GM21737 (cell line): ENCODE data around the gene NME4.
"Not testable (repeated sequence)": the region's sequence is repeated elsewhere in the genome, so short reads cannot be mapped to it uniquely, and the experiment has no call there.

Experiments used
- ATAC-seq: cut with Tn5 transposase; IDR thresholded peaks from one replicate; pipeline ENCODE4 v1.9.1; 2021; ENCODE audit warnings: mild to moderate bottlenecking, moderate library complexity; ENCODE audit not compliant: unreplicated experiment

NME4 gene

DNA sequence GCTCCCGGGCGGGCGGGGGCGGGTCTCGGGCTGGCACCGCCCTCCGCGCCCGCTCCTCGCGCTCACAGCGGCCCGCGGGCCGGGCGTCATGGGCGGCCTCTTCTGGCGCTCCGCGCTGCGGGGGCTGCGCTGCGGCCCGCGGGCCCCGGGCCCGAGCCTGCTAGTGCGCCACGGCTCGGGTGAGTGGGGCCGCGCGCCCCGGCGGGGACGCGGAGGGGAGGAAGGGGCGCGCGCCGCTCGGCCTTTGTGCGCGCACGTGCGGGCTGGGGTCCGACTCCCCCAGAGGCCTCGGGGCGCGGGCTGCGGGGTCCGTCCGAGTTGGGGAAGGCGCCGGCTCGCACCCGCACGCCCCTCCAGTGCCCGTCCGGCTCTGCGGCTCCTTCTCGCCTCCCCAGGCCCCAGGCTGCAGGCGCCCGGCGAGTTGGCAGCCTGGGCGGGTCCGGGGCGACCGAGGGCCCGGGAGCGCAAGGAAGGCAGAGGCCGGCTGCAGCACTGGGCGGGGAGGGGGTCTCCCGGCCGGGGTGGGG is at the start of gene NME4:
Gene NME4 (plus strand): TSS at position 65 of the 527 bp plus-strand sequence. CDS start 24 bp downstream, at position 89.
- ATAC-seq = no peak

DNA sequence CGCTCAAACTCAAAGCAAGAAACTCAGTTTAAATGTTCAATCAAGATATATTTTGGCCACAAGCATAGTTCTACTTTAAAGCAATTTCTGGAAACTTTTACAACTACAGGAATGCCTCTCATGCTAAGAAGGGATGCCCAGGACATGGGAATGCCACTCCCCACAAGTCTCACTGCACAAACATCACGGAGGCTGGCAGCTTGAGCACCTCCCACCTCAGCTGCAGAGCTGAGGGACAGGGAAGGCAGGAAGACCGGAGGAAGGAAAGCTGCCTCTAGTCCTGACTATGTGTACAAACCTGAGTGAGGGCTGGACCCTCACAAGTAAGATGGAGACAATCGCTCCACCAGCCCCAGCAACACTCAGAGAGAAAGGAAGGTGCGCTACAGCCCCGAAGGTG is 49.8 kb upstream of the NME4 start:
- no peak for ATAC-seq

DNA sequence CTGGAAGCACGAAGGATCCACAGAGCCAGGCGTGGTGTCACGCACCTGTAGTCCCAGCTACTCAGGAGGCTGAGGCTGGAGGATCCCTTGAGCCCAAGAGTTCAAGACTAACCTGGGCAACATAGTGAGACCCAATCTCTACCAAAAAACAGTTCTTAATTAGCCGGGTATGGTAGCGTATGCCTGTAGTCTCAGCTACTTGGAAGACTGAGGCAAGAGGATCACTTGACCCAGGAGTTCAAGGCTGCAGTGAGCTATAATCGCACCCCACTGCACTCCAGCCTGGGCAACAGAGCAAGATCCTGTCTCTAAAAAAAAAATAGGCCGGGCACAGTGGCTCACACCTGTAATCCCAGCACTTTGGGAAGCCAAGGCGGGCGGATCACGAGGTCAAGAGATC is 48.5 kb upstream of the NME4 start:
- not testable (repeated sequence) for ATAC-seq

DNA sequence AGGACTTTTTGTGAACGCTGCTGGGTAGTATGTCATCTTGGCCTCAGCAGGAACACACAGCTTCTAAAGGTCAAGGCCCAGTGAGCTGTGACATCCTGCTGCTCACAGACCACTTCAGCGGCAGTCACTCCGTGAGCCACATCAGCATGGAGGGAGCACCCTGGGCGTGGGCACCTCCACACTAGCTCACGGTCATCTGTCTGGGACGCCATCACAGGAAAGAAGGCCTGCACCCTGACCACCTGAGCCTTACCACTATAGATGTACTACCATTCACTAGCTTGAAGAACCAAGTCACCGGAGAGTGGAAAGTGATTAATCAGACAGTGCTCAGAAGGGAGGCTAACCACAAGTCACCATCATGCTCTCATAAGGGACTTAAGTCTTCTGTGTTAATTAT is 47.8 kb upstream of the NME4 start:
- no peak for ATAC-seq

DNA sequence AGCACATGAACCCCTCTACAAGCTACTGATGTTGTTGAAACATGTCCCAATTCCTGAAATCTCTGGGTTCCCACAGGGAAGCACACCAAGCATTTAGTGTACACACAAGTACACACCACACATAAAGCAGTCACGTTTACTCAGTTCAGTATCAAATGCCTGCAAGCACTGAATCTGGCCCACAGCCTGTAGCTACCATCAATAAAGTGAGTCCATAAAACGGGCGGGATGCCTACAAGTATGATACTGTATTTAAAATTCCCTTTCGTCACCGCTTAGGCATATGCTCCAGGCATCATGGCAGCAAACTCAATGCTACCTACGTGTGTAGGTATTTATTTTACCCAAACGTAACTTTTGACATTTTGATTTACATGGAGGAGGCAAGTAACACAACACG is 46.8 kb upstream of the NME4 start:
- ATAC-seq = no peak

DNA sequence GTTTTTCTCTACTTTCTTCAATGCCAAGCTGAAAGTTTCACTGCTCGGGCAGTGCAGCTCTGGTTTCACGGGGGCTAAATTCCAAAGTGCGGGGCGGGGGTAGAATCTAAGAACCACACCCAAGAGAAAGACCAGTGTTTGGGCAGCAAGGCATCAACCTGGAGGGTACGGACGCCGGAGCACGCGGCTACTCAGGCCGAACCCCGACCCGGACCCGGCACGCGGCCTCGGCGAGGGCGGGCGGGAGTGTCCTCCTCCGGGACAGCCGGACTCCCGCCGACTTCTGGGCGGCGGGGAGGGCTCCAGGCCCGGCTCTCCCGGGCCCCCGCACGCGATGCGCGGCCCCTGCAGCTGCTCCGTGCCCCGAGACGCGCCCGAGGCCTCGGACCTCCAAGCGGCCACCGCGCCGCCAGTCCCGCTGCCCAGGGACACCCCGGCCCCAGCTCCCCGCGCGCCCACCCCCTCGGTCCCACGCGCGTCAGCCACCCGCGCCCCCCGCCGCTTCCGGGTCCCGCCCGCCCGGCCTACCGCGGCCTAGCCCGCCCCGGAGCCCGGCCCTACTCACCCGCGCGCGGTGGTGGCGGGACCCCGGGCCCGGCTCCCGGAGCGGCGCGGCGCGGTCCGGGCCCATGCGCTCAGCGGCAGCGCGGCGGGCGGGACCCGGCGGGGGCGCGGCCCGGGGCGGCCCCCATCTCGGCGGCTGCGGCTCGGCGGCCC is 45.0 kb upstream of the NME4 start:
- peak; percentile 18 for ATAC-seq

DNA sequence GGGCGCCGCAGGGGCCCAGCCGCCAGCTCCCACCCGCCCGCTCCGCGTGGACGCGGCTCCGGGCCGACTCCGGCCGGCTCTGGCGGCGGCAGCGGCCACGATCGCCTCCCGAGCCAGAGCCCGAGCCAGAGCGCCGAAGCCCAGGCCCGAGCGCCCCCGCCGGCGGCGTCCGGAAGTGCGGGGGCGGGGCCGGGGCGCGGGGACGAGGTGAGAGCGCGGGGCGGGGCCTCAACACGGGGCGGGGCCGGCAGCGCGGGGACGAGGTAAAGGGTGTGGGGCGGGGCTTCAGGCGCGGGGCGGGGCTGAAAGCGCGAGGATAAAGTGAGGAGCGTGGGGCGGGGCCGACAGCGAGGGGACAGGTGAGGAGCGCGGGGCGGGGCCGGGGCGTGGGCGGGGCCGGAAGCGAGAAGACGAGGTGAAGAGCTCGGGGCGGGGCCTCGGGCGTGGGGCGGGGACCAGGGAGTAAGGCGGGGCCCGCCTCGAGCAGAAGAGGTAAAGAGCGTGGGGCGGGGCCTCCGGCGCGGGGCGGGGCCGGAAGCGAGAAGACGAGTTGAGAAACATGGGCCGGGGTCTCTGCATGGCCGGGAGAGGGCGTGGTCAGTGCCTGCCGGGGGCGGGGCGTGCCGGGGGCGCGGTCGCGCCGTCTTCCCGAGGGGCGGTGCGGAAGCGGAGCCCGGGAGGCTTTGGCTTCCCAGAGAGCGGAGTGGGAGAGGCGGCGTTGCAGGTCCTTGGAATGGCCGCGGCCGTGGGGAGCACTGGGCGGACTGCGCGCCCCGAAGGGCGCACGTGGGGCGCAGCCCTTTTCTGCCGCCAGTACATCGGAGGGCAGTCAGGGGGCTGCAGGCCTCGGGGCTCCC is 44.2 kb upstream of the NME4 start, which contains the start of gene AXIN1:
Gene AXIN1 (minus strand): TSS at position 177 of the 857 bp plus-strand sequence. CDS start 5,698 bp downstream, outside the sequence.
- peak; percentile 55 for ATAC-seq

DNA sequence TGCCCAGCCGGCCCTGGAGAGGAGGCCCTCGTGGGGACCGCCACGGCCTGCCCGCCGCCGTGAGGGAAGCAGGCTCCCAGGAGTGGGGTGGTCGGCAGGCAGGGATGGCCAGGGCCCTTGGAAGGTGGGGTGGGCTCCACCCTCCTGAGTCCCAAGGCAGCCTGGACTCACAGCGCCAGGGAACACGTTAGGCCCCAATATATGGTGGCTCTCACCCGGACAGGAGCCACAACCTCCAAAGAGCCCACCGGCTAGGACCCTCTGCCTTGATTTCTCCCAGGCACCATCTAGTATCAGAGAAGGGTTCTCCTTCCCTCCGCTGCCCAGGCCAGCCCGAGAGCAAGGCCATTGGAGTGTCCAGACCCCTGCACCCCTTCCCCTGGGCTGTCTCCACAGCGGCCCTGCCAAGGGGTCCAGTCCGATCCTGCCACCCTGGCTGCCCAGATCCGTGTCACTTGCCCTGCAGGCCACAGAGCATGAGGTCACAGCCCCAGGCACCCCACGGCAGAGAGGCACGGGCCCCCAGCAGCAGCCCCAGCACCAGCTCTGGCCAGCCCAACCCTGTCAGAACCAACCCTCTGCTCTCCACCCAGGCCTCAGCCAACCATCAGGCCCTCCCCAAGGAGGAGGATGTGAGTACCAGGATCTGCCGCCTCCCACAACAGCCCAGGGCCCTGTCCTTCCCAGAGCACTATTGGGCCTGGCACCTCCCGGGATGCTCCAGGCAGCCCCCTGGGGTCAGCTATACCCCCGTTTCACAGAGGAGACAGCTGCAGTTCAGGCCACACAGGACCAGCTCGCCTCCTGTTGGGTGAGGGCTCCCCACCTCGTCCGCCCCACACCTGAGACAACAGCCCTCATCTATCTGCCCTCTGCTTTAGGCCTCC is 43.4 kb upstream of the NME4 start:
- no peak for ATAC-seq

DNA sequence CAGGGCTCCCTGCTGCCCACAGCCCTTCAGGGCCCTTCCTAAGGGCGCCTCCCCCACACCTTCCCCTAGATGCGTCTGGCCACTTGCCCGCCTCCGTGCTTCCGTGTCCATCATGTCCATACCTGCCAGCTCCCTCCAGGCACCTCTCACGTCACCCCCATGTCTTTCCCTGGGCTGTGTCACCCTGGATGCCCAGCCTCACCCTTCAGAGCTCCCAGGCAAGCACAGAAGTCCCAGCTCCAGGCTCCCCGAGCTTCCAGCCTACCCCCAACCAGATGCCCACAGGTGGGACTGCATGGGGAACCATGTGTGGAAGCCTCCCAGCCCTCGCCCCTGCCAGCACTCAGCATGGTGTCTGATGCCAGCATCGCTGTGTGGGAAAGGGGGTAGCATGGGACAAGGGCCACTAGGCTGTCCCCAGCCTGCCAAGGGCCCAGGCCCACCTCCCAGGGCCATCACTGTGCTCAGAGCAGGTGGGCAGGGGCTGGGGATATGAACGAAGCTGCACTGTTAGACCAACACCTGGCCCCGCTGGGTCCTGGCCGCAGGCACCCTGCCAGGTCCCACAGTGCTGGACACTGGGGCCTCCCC is 42.6 kb upstream of the NME4 start:
- ATAC-seq = no peak

DNA sequence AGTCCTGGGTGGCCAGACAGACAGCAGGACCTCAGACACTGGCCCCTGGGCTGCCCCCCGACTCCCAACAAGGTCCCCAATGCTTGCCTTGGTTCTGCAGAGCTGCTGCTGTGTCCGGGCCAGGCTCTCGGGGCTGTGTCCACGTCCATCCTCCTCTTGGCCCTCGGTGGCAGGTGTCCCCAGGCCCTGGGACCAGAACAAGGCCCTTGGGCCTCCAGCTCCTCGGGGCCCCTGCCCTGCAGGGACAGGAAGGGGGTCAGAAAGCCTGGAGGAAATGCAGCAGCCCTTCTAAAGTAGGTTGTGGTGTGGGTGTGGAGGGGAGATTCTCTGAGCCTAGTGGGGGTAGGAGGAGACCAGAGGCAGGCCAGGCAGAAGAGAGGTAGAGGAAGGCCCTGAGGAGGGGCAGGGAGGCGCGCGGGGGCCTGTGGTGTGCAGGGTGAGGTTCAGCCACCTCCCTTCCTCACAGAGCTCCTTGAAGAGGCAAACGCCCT is 42.0 kb upstream of the NME4 start:
- no peak for ATAC-seq

DNA sequence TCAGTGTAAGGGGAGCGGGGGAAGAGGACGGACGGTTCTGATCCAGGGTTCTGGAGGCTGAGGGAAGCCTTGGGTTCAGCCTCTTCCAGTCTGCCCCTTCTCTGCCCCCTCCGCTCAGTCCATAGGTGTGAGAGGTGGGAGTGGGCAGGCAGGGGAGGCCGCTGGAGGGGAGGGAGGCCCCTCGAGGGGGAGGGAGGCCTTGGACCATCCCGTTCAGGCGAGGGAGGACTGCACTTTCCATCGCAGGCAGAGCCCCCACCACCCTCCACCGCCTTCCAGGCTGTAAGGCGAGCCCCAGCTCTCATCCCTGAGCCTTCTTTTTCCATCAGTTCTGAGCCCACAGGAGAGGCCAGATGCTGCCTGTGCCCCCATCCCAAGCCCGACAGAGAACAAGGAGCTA is 40.3 kb upstream of the NME4 start:
- no peak for ATAC-seq

DNA sequence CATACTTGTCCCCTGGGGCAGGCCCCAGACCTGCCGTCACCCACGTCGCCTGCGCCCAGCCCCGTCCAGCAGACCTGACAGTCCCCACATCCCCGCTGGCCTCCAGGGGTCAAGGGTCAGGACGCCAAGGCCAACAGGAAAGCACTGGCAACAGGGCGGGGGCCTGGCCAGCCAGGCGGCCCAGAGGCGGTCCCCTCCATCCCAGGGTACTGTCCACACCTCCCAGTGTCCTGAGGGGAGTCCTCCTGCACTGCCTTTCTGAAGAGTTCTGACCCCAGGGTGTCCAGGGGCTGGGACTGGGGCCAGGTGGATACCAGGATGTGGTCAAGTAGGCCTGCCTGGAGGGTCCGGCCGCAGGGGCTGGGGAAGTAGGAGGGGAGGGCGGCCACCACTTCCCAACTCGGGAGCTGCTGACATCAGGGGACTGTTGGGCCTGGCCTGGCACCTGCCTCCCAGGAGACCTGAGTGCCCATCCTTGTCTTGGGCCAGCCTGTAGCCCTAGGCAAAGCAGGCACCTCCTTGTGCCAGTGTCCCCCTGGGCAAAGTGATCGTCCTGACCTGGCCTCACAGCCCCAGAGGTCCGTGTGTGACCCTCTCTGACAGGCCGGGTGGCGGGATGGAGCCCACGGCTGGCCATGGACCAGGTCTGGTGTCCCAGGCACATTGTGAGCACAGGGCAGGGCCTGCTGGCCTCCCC is 37.8 kb upstream of the NME4 start:
- ATAC-seq = no peak

DNA sequence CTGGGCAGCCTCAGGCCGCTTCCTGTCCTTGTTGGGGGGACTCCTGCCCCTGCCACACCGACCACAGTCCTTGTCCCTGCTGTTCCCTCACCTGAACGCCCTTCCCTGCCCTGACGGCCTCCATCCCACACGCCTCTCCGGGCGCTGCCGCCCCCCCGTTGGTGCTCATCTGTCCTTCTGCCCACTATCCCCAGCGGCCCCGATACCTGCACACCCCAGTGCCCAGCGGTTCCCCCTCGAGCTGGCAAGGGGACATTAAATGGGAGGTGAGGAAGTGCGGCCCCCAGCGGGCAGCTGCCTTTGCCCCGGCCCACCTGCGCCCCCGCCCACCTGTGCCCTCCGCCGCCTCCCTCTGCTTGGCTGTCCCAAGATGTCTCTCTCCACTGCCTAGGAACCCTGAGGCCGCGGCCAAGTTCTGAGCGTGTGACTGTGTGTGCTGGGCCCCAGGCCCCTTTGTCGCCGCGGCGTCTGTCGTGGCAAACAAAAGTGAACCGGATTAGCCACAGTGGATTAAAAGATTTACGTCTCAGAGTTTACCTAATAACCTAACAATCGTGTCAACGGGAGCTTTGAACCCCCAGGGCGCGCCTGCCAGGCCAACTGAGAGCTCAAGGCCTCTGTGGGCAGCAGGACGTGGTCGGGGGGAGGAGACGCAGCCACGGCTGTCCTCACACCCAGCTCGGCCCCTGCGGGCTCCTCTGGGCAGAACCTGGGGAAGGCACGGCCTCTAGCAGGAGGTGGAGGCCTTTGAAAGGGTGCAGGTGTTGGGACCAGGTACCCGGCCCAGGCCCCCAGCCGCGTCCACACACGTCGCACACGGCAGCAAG is 36.9 kb upstream of the NME4 start:
- no peak for ATAC-seq

DNA sequence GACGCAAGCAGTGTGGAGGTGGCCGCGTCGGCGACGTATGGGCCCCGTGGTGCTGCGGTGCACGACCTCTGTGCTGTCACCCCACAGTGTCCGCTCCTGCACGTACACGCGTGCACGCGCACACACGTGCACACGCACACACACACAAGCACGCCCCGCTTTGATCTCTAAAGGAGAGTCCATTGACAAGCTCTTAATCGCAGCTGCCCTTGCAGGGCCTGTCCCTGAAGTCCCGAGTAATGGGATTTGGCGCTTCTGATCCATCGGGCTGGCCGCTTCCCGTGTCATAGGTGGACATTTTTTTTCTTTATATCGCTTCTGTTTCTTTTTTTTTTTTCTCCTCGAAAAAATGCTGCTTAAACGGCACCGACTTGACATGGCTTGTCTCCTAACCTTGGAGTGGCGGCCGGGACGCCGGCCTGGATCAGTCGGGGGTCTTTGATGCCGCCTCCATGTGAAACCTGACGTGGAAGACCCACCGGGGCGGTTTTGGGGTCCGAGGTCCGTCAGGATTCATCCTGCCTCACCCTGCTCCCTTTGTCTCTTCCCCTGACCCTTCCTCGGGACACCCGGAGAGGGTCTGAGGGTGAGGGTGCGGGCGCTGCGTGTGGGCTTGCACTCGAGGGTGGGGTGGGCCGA is 36.2 kb upstream of the NME4 start:
- no peak for ATAC-seq

DNA sequence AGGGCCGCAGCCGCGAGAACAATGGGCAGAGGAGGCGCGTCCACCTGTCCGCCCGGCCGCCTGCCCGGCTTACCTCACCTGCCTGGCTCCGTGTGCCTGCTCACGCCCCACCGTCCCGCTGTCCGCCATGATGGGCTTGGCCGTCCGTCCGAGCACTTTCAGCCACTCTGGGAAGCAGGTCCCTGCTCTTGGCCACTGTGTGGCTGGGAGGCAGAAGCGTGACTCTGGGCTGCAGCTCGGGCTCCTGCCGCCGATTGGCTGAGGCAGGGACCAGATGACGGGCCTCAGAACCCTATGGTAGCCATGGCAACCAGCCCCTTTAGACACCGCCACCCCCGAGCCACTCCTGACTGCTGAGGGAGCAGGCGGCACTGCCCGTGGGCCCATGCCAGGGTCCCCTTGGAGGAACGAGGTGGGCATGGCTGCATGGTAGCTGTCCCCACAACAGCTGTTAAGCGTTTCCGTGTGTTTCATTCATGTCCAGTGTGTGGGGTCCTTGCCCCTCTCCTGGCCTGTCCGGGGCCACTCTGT is 35.6 kb upstream of the NME4 start:
- ATAC-seq = no peak

DNA sequence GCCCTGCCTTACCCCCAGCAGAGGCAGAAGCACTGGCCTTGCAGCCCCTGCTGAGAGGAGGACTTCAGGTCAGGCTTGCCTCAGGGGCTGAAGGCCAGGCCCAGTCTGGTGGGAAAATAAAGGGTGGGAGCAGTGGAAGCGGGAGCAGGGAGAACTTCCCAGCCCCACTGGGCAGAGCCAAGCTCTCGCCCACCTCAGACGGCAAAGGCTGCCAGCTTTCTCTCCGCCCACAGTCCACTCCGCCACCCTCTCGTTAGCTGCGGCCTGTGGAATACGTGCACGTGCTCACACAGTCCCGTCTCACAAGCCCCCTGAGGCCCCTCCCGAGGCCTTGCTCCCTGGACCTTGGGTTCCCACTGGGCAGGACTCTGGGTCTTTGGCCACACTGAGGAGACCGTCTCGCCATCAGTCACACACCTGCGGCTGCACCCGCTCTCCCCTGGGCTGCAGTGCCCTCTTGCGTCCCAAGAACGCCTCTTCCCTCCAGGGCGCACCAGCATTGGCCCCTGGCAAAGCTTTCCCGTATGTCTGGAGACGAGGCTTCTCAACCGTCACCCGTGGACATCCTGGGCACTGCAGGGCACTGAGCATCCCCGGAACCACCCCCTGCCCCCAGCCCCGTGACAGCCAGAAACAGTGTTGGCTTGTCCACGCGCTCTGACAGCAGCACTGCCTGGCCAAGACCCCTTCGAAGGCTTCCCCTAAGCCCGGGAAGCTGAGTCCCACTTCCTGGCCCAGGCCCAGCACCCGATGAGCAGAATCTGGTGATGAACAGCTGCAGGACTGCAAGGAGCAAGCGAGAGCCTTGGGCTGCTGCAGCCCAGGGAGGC is 34.9 kb upstream of the NME4 start:
- no peak for ATAC-seq

DNA sequence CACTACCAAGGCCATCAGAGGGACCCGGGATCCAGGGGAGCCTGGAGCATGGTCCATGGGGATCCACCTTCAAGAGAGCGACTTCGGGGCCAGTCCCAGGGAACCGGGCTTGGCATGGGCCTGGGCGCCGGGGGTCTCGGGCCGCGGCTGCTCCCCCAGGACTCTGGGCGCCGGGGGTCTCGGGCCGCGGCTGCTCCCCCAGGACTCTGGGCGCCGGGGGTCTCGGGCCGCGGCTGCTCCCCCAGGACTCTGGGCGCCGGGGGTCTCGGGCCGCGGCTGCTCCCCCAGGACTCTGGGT is 34.3 kb upstream of the NME4 start:
- not testable (repeated sequence) for ATAC-seq
